HG03457 (cell line): ENCODE results near the gene ZPLD1.

Source experiments
- ATAC-seq: cut with Tn5 transposase; IDR thresholded peaks from one replicate; pipeline ENCODE4 v1.9.1; 2021; ENCODE audit warnings: moderate number of reproducible peaks; ENCODE audit not compliant: unreplicated experiment

ZPLD1 gene

GRCh38 chr3:102434715-102435114, at the start of gene ZPLD1:
Gene ZPLD1, plus strand, starts transcription at chr3:102435015. Its CDS starts 3,473 bp downstream, at chr3:102438488.
- ATAC-seq, result no peak

- ATAC-seq, result no peak
Measured at GRCh38 chr3:102390171-102390864, 44.5 kb upstream of the ZPLD1 start.

- no peak for ATAC-seq
Measured at GRCh38 chr3:102390916-102391315, 43.9 kb upstream of the ZPLD1 start.

- no peak for ATAC-seq
Measured at GRCh38 chr3:102391491-102391890, 43.3 kb upstream of the ZPLD1 start.

GRCh38 chr3:102394517-102394916, 40.3 kb upstream of the ZPLD1 start:
- ATAC-seq, result no peak

GRCh38 chr3:102398176-102398575, 36.6 kb upstream of the ZPLD1 start:
- no peak for ATAC-seq

GRCh38 chr3:102398666-102399065, 36.1 kb upstream of the ZPLD1 start:
- ATAC-seq, result no peak

GRCh38 chr3:102400142-102400541, 34.7 kb upstream of the ZPLD1 start:
- ATAC-seq, result no peak

GRCh38 chr3:102400766-102401165, 34.0 kb upstream of the ZPLD1 start:
- no peak for ATAC-seq

- no peak for ATAC-seq
Measured at GRCh38 chr3:102410616-102411015, 24.2 kb upstream of the ZPLD1 start.

GRCh38 chr3:102415553-102415952, 19.3 kb upstream of the ZPLD1 start:
- no peak for ATAC-seq

GRCh38 chr3:102419786-102420185, 15.0 kb upstream of the ZPLD1 start:
- no peak for ATAC-seq

- ATAC-seq, result no peak
Measured at GRCh38 chr3:102441832-102442231, 7.0 kb downstream of the ZPLD1 start.

GRCh38 chr3:102443021-102443420, 8.2 kb downstream of the ZPLD1 start:
- no peak for ATAC-seq

- ATAC-seq, result no peak
Measured at GRCh38 chr3:102444101-102444500, 9.3 kb downstream of the ZPLD1 start.

GRCh38 chr3:102447272-102447671, 12.5 kb downstream of the ZPLD1 start:
- no peak for ATAC-seq

GRCh38 chr3:102449341-102449740, 14.5 kb downstream of the ZPLD1 start:
- no peak for ATAC-seq

GRCh38 chr3:102449930-102450329, 15.1 kb downstream of the ZPLD1 start:
- ATAC-seq, result no peak

- ATAC-seq, result no peak
Measured at GRCh38 chr3:102450976-102451375, 16.2 kb downstream of the ZPLD1 start.

- ATAC-seq, result no peak
Measured at GRCh38 chr3:102451543-102451942, 16.7 kb downstream of the ZPLD1 start.

- ATAC-seq, result no peak
Measured at GRCh38 chr3:102454181-102454580, 19.4 kb downstream of the ZPLD1 start.

GRCh38 chr3:102457644-102458043, 22.8 kb downstream of the ZPLD1 start:
- ATAC-seq, result no peak

- no peak for ATAC-seq
Measured at GRCh38 chr3:102460579-102460978, 25.8 kb downstream of the ZPLD1 start.
